GM12891 (cell line): ENCODE measurements around the gene TNFSF13.

Experiments used
- DNase-seq: peaks from one replicate; pipeline ENCODE4 v3.0.0; 2011; ENCODE audit warnings: low spot score; ENCODE audit not compliant: insufficient read length
- FAIRE-seq: peaks from 2 replicates; lab custom pipeline; 2011; peaks lifted over from hg19 to GRCh38; lab: Jason Lieb, UNC
- PAX5 ChIP-seq: IDR thresholded peaks from 2 replicates; pipeline ENCODE4 v1.6.1; 2011; ENCODE audit warnings: low read length, moderate library complexity, mild to moderate bottlenecking; ENCODE audit not compliant: insufficient read depth, severe bottlenecking
- POLR2A ChIP-seq: IDR thresholded peaks from 2 replicates; pipeline ENCODE4 v1.6.1; 2011; ENCODE audit warnings: low read depth, low read length, control low read depth
- POLR2AphosphoS5 ChIP-seq: IDR thresholded peaks from 2 replicates; pipeline ENCODE4 v1.6.1; 2011; ENCODE audit warnings: low read depth, low read length, control low read depth
- POU2F2 ChIP-seq: IDR thresholded peaks from 2 replicates; pipeline ENCODE4 v1.6.1; 2011; ENCODE audit warnings: low read depth, mild to moderate bottlenecking, control low read depth, low read length, moderate library complexity
- SPI1 ChIP-seq: IDR thresholded peaks from 2 replicates; pipeline ENCODE4 v1.6.1; 2011; ENCODE audit warnings: low read depth, low read length, control low read depth
- TAF1 ChIP-seq: IDR thresholded peaks from 2 replicates; pipeline ENCODE4 v1.6.1; 2011; ENCODE audit warnings: low read depth, low read length, control low read depth

TNFSF13 gene

DNA sequence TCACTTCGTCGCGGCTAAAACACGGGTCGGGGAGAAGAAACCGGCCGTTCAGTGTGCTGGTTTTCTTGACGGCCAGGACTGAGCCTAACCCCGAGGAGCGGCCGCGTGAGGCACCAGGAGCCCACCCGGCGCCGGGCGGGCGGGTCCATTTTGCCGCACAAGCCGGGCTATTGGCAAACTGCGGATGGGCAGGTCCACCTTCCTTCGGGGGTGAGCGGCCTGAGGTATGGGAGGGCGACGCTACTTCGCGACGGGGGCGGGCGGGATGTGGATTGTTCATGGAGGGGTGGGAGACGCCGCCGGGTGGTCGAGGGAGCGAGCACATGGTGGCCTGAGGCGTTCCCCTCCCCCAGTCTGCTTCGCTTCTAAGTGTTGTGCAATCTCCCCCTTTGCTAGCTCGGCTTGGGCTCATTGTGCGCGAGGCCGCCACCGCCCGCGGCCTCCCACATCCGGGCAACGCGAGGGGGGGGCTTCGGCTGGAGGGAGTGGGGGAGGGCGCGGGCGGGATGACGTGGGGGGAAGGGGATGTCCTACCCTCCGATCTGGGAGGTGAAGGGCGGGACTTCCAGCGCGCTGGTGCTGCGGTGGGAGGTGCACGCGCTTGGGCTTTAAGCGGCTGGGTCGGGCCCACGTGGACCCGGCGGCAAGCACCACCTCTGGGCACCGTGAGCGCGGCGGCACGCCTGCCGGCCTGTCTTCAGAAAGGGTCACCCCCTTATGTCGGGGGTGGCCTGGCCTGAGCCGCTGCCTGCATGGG lies 15.0 kb downstream of the TNFSF13 start:
- DNase-seq, result peak; percentile 85
- peak; percentile 74; the same call in 1 of the 2 replicates for TF ChIP-seq TAF1
- peak; percentile 92 for TF ChIP-seq POLR2A
- TF ChIP-seq POU2F2, result peak; percentile 43
- no peak for TF ChIP-seq PAX5
- no peak for TF ChIP-seq SPI1
- TF ChIP-seq POLR2AphosphoS5, result peak; percentile 84; the same call in 1 of the 2 replicates
- FAIRE-seq, result peak; percentile 97

DNA sequence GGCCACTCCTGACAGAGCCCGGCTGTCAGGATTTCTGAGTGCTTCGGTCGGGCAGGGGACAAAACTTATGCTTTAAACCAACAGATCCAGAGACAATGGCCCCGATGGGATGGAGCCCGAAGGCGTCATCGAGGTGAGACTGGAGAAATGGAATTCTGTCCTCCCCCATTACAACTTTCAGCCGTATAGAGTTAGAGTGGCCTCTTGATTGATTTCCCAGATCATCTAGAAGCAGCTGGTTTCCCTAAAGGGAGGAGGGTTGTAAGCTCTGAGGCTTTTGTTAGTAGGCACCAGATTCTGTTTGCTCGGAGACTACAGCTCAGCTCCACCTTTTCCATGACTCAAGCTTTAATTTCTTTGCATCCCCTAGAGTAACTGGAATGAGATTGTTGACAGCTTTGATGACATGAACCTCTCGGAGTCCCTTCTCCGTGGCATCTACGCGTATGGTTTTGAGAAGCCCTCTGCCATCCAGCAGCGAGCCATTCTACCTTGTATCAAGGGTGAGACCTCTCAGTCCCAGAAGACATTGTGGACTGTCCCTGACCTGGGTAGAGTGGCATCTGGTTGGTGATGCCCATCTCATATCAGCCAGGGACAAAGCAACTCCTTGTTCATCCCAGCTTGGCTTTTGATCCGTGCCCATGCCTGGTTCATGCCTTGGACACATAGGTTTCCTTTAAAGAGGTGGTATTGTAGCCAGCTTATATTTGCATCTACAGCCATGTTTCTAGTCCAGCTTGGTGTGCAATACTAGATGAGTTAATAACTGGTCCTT lies 15.8 kb downstream of the TNFSF13 start:
- TF ChIP-seq POU2F2 (no peak), SPI1 (no peak), POLR2AphosphoS5 (0 out of 2 replicates have a peak, but pooled peaks have one; percentile 53)
- no peak for DNase-seq
- FAIRE-seq, result peak; percentile 41

DNA sequence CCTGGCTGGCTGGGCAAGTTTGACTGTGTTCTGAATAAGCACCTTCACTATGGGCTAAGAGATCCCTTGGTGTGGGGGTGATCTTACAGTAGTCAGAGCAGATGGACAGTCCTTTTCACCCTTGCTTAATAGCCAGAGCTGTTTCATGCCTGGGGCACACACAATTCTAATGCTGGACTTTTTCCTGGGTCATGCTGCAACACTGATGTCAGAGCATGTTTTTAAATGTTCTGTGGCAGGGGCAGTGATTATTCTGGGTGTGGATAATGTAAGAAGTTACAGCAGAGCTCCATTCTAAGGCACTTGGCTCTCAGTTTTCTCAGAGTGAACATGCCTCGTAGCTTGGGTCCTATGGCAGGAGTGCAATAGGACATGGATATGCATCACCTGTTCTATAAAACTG lies 16.9 kb downstream of the TNFSF13 start:
- TF ChIP-seq TAF1, result no peak
- no peak for TF ChIP-seq SPI1
- TF ChIP-seq POLR2AphosphoS5, result peak; percentile 53; the same call in 1 of the 2 replicates
- TF ChIP-seq POLR2A, result peak; percentile 58; the same call in 1 of the 2 replicates
- TF ChIP-seq POU2F2, result no peak
- FAIRE-seq (peak; percentile 57), DNase-seq (no peak)

DNA sequence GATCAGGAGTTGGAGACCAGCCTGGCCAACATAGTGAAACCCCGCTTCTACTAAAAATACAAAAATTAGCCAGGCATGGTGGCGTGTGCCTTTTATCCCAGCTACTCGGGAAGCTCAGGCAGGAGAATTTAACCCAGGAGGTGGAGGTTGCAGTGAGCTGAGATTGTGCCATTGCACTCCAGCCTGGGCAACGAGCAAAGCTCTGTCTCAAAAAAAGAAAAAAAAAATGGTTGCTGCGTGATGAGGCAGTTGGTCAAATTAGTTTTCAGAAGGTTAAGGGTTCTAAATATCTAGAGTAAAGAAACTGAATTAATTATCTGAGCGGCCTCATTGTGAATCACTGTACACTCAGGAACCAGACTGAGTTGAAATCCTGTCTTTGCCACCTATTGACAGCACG lies 17.4 kb downstream of the TNFSF13 start:
- no peak for DNase-seq
- FAIRE-seq, result no peak
- TF ChIP-seq PAX5, result no peak
- no peak for TF ChIP-seq POLR2AphosphoS5
- no peak for TF ChIP-seq TAF1
- TF ChIP-seq POLR2A, result no peak
- no peak for TF ChIP-seq POU2F2
- TF ChIP-seq SPI1, result no peak

DNA sequence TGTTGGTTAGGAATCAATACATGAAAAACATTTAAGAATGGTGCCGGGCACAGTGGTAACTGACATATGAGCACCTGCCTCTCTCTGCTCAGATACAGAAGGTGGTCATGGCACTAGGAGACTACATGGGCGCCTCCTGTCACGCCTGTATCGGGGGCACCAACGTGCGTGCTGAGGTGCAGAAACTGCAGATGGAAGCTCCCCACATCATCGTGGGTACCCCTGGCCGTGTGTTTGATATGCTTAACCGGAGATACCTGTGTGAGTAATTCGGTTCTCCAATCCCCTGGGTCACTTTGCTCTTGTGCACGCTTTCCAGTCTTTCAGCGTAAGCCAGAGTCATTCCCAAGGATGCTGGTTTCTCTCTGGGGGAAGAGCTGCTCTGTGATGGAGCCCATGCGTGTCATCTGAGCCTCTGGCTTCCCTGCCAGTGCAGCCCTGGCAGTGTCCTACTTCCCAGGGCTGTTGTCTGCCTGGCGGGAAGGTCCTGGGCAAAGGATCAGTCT lies 17.9 kb downstream of the TNFSF13 start:
- TF ChIP-seq TAF1, result peak; percentile 46; the same call in 1 of the 2 replicates
- no peak; the same call in 1 of the 2 replicates for TF ChIP-seq POU2F2
- TF ChIP-seq POLR2AphosphoS5, result peak; percentile 87
- TF ChIP-seq POLR2A, result peak; percentile 86
- TF ChIP-seq PAX5, result no peak
- no peak for FAIRE-seq
- no peak for DNase-seq

DNA sequence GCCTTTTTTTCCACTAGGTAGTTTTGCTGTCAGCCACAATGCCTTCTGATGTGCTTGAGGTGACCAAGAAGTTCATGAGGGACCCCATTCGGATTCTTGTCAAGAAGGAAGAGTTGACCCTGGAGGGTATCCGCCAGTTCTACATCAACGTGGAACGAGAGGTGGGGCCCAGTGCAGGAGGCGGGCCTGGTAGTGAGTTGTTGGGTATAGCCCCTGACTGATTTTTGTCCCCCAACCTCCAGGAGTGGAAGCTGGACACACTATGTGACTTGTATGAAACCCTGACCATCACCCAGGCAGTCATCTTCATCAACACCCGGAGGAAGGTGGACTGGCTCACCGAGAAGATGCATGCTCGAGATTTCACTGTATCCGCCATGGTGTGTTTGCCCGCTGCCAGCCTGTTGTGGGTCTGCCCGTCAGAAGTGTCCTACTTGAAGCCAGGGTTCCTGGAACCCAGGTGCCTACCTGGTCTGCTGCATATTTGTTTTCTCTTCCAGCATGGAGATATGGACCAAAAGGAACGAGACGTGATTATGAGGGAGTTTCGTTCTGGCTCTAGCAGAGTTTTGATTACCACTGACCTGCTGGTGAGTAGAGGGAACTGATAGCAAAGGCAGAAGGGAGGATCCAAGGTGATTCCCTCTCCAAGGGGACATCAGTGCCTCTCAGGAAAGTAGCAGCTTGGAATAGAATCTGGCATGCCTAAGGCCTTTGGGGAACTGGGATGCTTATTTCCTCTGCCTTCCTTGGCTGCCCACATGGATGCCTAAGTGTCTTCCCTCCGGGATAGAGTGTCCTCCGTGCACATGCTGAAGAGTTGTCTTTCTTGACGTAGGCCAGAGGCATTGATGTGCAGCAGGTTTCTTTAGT lies 19.0 kb downstream of the TNFSF13 start:
- peak; percentile 25 for TF ChIP-seq POLR2AphosphoS5
- no peak for TF ChIP-seq SPI1
- TF ChIP-seq POLR2A, result peak; percentile 42
- FAIRE-seq (no peak), DNase-seq (no peak)

DNA sequence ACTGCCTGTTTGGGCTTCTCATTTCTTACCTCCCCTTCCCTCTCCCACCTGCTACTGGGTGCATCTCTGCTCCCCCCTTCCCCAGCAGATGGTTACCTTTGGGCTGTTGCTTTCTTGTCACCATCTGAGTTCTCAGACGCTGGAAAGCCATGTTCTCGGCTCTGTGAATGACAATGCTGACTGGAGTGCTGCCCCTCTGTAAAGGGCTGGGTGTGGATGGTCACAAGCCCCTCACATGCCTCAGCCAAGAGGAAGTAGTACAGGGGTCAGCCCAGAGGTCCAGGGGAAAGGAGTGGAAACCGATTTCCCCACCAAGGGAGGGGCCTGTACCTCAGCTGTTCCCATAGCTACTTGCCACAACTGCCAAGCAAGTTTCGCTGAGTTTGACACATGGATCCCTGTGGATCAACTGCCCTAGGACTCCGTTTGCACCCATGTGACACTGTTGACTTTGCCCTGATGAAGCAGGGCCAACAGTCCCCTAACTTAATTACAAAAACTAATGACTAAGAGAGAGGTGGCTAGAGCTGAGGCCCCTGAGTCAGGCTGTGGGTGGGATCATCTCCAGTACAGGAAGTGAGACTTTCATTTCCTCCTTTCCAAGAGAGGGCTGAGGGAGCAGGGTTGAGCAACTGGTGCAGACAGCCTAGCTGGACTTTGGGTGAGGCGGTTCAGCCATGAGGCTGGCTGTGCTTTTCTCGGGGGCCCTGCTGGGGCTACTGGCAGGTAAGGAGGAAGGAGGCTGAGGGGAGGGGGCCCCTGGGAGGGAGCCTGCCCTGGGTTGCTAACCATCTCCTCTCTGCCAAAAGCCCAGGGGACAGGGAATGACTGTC lies 20.7 kb downstream of the TNFSF13 start, which contains the start of gene CD68:
Gene CD68, plus strand, starts transcription at position 638 of the 833 bp plus-strand sequence. Its CDS starts 40 bp downstream, at position 678.
- FAIRE-seq, result peak; percentile 88
- peak; percentile 72 for DNase-seq

DNA sequence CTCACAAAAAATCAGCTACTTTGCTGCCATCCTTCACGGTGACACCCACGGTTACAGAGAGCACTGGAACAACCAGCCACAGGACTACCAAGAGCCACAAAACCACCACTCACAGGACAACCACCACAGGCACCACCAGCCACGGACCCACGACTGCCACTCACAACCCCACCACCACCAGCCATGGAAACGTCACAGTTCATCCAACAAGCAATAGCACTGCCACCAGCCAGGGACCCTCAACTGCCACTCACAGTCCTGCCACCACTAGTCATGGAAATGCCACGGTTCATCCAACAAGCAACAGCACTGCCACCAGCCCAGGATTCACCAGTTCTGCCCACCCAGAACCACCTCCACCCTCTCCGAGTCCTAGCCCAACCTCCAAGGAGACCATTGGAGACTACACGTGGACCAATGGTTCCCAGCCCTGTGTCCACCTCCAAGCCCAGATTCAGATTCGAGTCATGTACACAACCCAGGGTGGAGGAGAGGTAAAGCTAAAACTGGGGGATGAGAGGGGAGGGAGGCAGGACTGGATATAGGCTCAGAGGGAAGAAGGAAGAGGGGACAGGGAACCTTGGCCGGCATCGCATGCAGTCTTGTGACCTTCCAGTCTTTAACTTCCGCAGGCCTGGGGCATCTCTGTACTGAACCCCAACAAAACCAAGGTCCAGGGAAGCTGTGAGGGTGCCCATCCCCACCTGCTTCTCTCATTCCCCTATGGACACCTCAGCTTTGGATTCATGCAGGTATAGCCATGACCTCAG lies 21.5 kb downstream of the TNFSF13 start:
- TF ChIP-seq POU2F2 (no peak; the same call in 1 of the 2 replicates), POLR2AphosphoS5 (peak; percentile 78), SPI1 (no peak), TAF1 (no peak), POLR2A (peak; percentile 63; the same call in 1 of the 2 replicates), PAX5 (no peak)
- DNase-seq (no peak), FAIRE-seq (no peak)

More for the DNA sequence above, 20.7 kb downstream of the TNFSF13 start, which contains the start of gene CD68:
- TF ChIP-seq POU2F2 (peak; percentile 95), POLR2AphosphoS5 (peak; percentile 96; the same call in 1 of the 2 replicates), PAX5 (no peak), SPI1 (peak; percentile 98), TAF1 (peak; percentile 81), POLR2A (peak; percentile 91)
